DOHH2 (cell line): Measurements from ENCODE around the gene C1QTNF8.

Source experiments
- H3F3A ChIP-seq: fragments of 200-600 bp; sonication (generic), shearing (Covaris generic); 2 replicates; pipeline ENCODE4 v1.6.0; 2016; ENCODE audit warnings: antibody characterized with exemption, mild to moderate bottlenecking; ENCODE audit not compliant: control insufficient read depth, insufficient read depth
- H3K27ac ChIP-seq: fragments of 200-600 bp; sonication (generic); 2 replicates; pipeline ENCODE4 v1.5.1; 2014; ENCODE audit warnings: low read depth, mild to moderate bottlenecking, low read length, moderate library complexity
- H3K27me3 ChIP-seq: fragments of 200-600 bp; sonication (generic); 2 replicates; pipeline ENCODE4 v1.6.1; 2014; ENCODE audit warnings: mild to moderate bottlenecking, low read length, mixed read lengths; ENCODE audit not compliant: control insufficient read depth
- H3K36me3 ChIP-seq: fragments of 200-600 bp; sonication (generic); 2 replicates; pipeline ENCODE4 v1.6.1; 2014; ENCODE audit warnings: mild to moderate bottlenecking, low read length, moderate library complexity, mixed read lengths; ENCODE audit not compliant: control insufficient read depth
- H3K4me1 ChIP-seq: fragments of 200-600 bp; sonication (generic); 2 replicates; pipeline ENCODE4 v1.6.1; 2014; ENCODE audit warnings: mild to moderate bottlenecking, low read length, mixed read lengths; ENCODE audit not compliant: control insufficient read depth
- H3K4me2 ChIP-seq: fragments of 200-600 bp; sonication (generic); 2 replicates; pipeline ENCODE4 v1.6.0; 2014; ENCODE audit warnings: mild to moderate bottlenecking, low read length, moderate library complexity
- H3K4me3 ChIP-seq: fragments of 200-600 bp; sonication (generic); 2 replicates; pipeline ENCODE4 v1.5.1; 2014; ENCODE audit warnings: mild to moderate bottlenecking, low read length, mixed read lengths
- H3K79me2 ChIP-seq: fragments of 200-600 bp; sonication (generic); 2 replicates; pipeline ENCODE4 v1.6.1; 2014; ENCODE audit warnings: mild to moderate bottlenecking, low read length, mixed read lengths; ENCODE audit not compliant: control insufficient read depth
- H3K9me2 ChIP-seq: fragments of 200-600 bp; sonication (generic); replicated peaks from 2 replicates; pipeline ENCODE4 v1.6.1; 2014; ENCODE audit warnings: mild to moderate bottlenecking, low read length, mixed read lengths; ENCODE audit not compliant: control insufficient read depth
- H3K9me3 ChIP-seq: fragments of 200-600 bp; sonication (generic); 2 replicates; pipeline ENCODE4 v1.6.1; 2014; ENCODE audit warnings: antibody characterized with exemption, low read length, mixed read lengths; ENCODE audit not compliant: control insufficient read depth, insufficient read depth
- H4K20me1 ChIP-seq: fragments of 200-600 bp; sonication (generic); 2 replicates; pipeline ENCODE4 v1.6.0; 2014; ENCODE audit warnings: low read depth, mild to moderate bottlenecking, antibody characterized with exemption, low read length, moderate library complexity; ENCODE audit not compliant: control insufficient read depth, insufficient read depth
- CTCF ChIP-seq: fragments of 200-600 bp; sonication (generic); IDR thresholded peaks from one replicate; pipeline ENCODE4 v1.5.1; 2014; ENCODE audit warnings: antibody characterized with exemption, mild to moderate bottlenecking, low read depth, low read length; ENCODE audit not compliant: poor library complexity, severe bottlenecking
- EZH2phosphoT487 ChIP-seq: fragments of 200-600 bp; sonication (generic); IDR thresholded peaks from 2 replicates; pipeline ENCODE4 v1.6.1; 2017; ENCODE audit warnings: borderline replicate concordance, mild to moderate bottlenecking, antibody characterized with exemption, low read length, moderate library complexity, mixed read lengths

Gene C1QTNF8

GRCh38 chr16:1038932-1039331 lies 57.1 kb downstream of the C1QTNF8 start:
- H3K9me3 ChIP-seq, result no peaks in the 10 kb centered on the region
- TF ChIP-seq EZH2phosphoT487, result no peak
- no peak for TF ChIP-seq CTCF
- no peak overlapping the region for H3K4me3 ChIP-seq
- no peaks in the 10 kb centered on the region for H3K9me2 ChIP-seq
- H3K4me1 ChIP-seq, result no peaks in the 10 kb centered on the region
- no peak overlapping the region for H3K4me2 ChIP-seq
- no peak overlapping the region for H3K27ac ChIP-seq
- H3F3A ChIP-seq, result no peaks in the 10 kb centered on the region
- no peaks in the 10 kb centered on the region for H3K79me2 ChIP-seq
- no peaks in the 10 kb centered on the region for H3K27me3 ChIP-seq
- no peaks in the 10 kb centered on the region for H3K36me3 ChIP-seq
- no peaks in the 10 kb centered on the region for H4K20me1 ChIP-seq
